HuH-7 (cell line): ENCODE results near the gene CDS1.
"Not testable (repeated sequence)": the region's sequence is repeated elsewhere in the genome, so short reads cannot be mapped to it uniquely, and the experiment has no call there.

Experiments used
- DNase-seq: peaks from one replicate; pipeline ENCODE4 v3.0.0; 2011; ENCODE audit warnings: low spot score

Gene CDS1

DNA sequence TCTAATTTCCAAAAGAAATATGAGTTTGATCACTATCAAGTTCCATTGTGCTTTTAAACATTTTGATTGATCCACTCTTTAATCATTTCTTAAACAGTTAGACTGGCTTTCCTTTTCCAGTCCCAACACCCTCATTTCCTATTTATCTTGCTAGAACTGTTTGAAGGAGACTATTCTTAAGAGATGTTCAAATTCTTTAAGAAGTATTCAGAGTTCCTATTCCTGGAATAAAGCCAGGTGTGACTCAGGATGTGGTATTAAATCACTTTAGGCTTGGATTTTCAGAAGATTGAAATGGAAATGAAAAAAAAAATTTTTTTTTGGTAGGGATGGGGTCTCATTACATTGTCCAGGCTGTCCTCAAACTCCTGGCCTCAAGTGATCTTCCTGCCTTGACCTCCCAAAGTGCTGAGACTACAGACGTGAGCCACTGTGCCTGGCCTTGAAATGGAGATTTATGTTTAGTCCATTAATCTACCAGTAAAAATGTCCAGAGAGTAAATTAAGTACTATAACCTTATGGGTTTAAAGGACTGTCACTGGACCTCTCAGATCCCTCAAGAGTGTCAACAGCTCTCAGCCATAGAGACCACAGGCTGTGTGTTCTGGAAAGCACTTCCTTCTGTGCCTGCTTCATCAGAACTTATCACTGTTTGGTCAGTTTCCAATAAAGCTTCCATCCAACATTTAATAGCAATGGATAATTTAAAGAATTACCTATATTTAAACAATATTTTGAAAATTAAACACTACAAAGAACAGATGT lies 90.7 kb downstream of the CDS1 start:
- DNase-seq = no peak

DNA sequence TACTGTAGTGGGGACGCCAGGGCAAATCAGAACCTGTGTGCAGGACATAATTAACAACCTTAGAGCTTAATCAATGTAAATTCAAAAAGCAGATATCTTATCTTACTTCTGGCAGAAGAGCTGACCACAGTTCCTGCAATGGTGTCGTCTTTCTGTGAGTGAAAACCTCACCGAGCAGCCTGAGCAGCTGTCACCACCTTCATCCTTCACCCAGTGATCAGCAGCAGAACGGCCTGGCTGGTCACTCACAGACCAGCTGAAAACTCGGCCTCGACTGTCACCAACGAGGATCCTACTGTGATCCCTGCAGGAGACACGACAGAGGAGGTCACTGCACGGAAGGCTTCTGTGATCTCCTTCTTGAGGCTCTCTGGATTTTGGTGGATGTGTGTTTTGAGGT lies 94.2 kb downstream of the CDS1 start:
- no peak for DNase-seq

GRCh38 chr4:84677995-84678394 lies 95.1 kb downstream of the CDS1 start:
- DNase-seq = no peak

GRCh38 chr4:84678976-84679744 lies 96.2 kb downstream of the CDS1 start:
- no peak for DNase-seq

GRCh38 chr4:84680956-84681355 lies 98.0 kb downstream of the CDS1 start:
- no peak for DNase-seq

GRCh38 chr4:84681486-84682274 lies 98.8 kb downstream of the CDS1 start:
- DNase-seq = peak; percentile 23

DNA sequence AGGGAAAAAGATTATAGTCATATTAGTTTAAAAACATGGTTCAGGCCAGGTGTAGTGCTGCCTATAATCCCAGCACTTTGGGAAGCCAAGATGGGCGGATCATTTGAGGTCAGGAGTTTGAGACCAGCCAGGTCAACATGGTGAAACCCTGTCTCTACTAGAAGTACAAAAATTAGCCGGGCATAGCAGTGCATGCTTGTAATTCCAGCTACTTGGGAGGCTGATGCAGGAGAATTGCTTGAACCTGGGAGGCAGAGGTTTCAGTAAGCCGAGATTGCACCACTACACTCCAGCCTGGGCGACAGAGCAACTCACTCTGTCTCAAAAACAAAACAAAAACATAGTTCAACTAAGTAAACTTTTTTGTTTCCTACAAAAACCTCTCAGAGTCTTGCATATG lies 99.7 kb downstream of the CDS1 start:
- not testable (repeated sequence) for DNase-seq

GRCh38 chr4:84683064-84683850 lies 100.3 kb downstream of the CDS1 start:
- DNase-seq = no peak

GRCh38 chr4:84684361-84684760 lies 101.4 kb downstream of the CDS1 start:
- no peak for DNase-seq

DNA sequence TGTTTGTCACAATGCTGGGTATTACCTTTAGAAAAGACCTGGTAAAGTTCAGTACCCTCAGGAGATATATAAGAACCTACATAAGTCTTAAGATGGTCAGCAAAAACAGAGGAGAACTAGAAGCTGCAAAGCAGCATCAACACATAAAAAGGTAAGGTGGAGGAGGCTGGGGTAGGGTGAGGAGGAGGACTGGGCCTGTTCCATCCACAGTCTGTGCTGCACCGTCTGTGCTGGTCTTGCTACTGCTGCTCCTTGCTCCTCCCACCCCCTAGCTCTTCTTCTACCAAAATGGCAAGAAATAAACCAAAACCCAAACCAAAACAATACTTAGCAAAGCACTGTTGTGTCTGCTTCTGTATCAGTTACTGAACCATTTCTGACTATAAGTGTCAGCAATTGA lies 102.2 kb downstream of the CDS1 start:
- DNase-seq = no peak

GRCh38 chr4:84688605-84689004 lies 105.7 kb downstream of the CDS1 start:
- DNase-seq = no peak

DNA sequence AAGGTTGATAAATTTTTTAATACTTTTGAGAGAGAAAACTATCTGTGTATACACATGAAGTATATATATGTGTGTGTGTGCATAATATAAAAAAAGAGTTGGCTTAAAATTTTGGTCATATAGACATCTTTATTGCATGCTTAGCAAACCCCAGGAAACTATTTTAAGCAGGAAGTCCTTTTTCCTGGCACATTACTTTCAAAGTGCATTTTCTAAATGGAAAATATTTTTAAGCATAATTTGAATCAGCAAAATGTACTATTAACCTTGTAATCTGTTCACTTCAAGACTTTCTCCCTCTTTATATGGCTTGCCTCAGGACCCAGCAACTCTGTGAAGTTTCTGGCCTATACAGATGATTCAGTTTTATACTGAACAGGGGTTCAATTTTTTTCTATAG lies 106.3 kb downstream of the CDS1 start:
- no peak for DNase-seq

- DNase-seq = no peak
Observed at GRCh38 chr4:84690481-84690880, 107.6 kb downstream of the CDS1 start.

GRCh38 chr4:84691170-84691691 lies 108.3 kb downstream of the CDS1 start:
- no peak for DNase-seq

GRCh38 chr4:84691800-84692199 lies 108.9 kb downstream of the CDS1 start:
- no peak for DNase-seq

- DNase-seq = no peak
Observed at GRCh38 chr4:84697159-84697558, 114.2 kb downstream of the CDS1 start.

- DNase-seq = no peak
Observed at GRCh38 chr4:84697615-84698201, 114.8 kb downstream of the CDS1 start.

GRCh38 chr4:84699001-84699671 lies 116.2 kb downstream of the CDS1 start:
- peak; percentile 32 for DNase-seq
